CD4-positive, alpha-beta T cell (primary cell): ENCODE measurements around the gene DUSP18. TPM values are rescaled to one million over a fixed set of nuclear protein-coding genes. Genes with fewer than 3 reads are reported as not detected.

Experiments used
- ATAC-seq: fragments of 200-7000 bp; cut with Tn5 transposase; one replicate; pipeline ENCODE4 v1.10.0; 2022; ENCODE audit warnings: mild to moderate bottlenecking; ENCODE audit not compliant: poor library complexity
- CTCF ChIA-PET: fragments of 350-600 bp; sonication (Branson Sonifier 250); formaldehyde crosslinking; loops from one replicate; lab custom pipeline; 2021; ENCODE audit warnings: antibody characterized with exemption, inconsistent platforms; lab: Charles Lee
- POLR2A ChIA-PET: fragments of 350-600 bp; sonication (Branson Sonifier 250); formaldehyde crosslinking; loops from one replicate; lab custom pipeline; 2021; ENCODE audit warnings: antibody characterized with exemption, inconsistent platforms; lab: Charles Lee
- DNase-seq, 14 experiments: peaks; one replicate each; pipeline ENCODE4 v3.0.0-alpha.2; 2013 to 2020; ENCODE audit warnings: mixed read lengths in 2 of 14
- H3K27ac ChIP-seq, 2 donors: one replicate each; pipeline versions ENCODE4 v1.5.1 to v1.7.0; 2013; ENCODE audit warnings: low read length in 2 of 2, low read depth in 1 of 2, mild to moderate bottlenecking in 1 of 2
- H3K27me3 ChIP-seq, 2 experiments: 1 replicate in 1 of 2; 2 replicates in 1 of 2; pipeline versions ENCODE4 v1.6.1 to v1.7.0; 2013; ENCODE audit warnings: low read length in 2 of 2, control low read depth in 1 of 2, mild to moderate bottlenecking in 1 of 2, moderate library complexity in 1 of 2; ENCODE audit not compliant: insufficient read depth in 2 of 2, control insufficient read depth in 1 of 2
- H3K36me3 ChIP-seq: one replicate; pipeline ENCODE4 v1.6.1; 2013; ENCODE audit warnings: low read length, control low read depth; ENCODE audit not compliant: insufficient read depth
- H3K4me1 ChIP-seq: one replicate; pipeline ENCODE4 v1.6.1; 2013; ENCODE audit warnings: low read length, control low read depth; ENCODE audit not compliant: insufficient read depth
- H3K4me3 ChIP-seq: one replicate; pipeline ENCODE4 v1.5.1; 2013; ENCODE audit warnings: mild to moderate bottlenecking, low read length, moderate library complexity
- H3K9me3 ChIP-seq, 2 experiments: 1 replicate in 1 of 2; 2 replicates in 1 of 2; pipeline versions ENCODE4 v1.6.1 to v1.7.0; 2013; ENCODE audit warnings: low read length in 2 of 2, mild to moderate bottlenecking in 2 of 2, control low read depth in 1 of 2, moderate library complexity in 1 of 2; ENCODE audit not compliant: control insufficient read depth in 1 of 2, insufficient read depth in 1 of 2
- H3K27ac Mint-ChIP-seq: one replicate; pipeline ENCODE4 v1.8.0; 2020; ENCODE audit warnings: mixed read lengths
- H3K27me3 Mint-ChIP-seq: one replicate; pipeline ENCODE4 v1.8.0; 2021; ENCODE audit warnings: mixed read lengths
- H3K36me3 Mint-ChIP-seq: one replicate; pipeline ENCODE4 v1.8.0; 2021; ENCODE audit warnings: low read depth, mixed read lengths
- H3K4me1 Mint-ChIP-seq: one replicate; pipeline ENCODE4 v1.8.0; 2021; ENCODE audit warnings: low read depth, mixed read lengths
- H3K4me3 Mint-ChIP-seq: one replicate; pipeline ENCODE4 v1.8.0; 2020; ENCODE audit warnings: mild to moderate bottlenecking, mixed read lengths
- H3K9me3 Mint-ChIP-seq: one replicate; pipeline ENCODE4 v1.8.0; 2020; ENCODE audit warnings: mixed read lengths
- intact Hi-C, 2 experiments: fragments of 100-400 bp; cut with DNase I in 1 of 2; cut with micrococcal nuclease in 1 of 2; formaldehyde crosslinking; loops; one replicate each; pipeline versions ENCODE4 v1.15.1 to v1.9.0; 2023 to 2025; cut with DNase I, micrococcal nuclease
- total RNA-seq, 174 experiments: library from RNA in 2 of 174; stranded (reverse) in 2 of 174; gene quantifications; one replicate each; pipeline ENCODE4 v1.2.3 and lab custom pipeline; 2021 to 2026
- TF ChIP-seq, protein P1 (sequence below): fragments of 200-600 bp; IDR thresholded peaks from one replicate; pipeline ENCODE4 v1.8.0; 2022; ENCODE audit warnings: antibody characterized with exemption, mild to moderate bottlenecking

The DUSP18 gene
- total RNA-seq, 2 experiments from 2014 or later, result 5.7 to 6.2 TPM

DNA sequence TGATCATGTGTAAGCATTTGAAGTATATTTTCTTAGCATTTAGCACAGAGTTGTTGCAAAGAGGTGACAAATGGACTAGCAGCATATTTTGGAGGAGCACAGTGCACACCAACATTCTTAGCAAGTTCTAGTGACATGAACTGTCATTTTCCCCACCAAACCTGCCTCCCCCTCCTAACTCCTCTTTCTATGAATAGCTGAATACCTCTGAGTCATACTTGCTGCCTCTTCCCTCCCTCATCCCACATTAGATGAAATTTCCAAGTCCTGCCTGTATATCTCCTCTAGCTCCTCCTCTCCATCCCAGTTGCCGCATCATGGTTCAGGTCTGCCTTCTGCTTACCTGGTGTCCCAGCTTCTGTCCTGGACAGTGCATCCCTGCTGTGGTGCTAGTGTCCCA is 34.2 kb upstream of the DUSP18 start:
- Mint-ChIP-seq H3K36me3 (no peaks in the 10 kb centered on the region), H3K4me1 (no peaks in the 10 kb centered on the region), H3K27ac (no peak overlapping the region), H3K27me3 (peaks cover 5% of the 10 kb centered on the region), H3K4me3 (no peak overlapping the region), H3K9me3 (no peaks in the 10 kb centered on the region)
- no peaks in the 10 kb centered on the region for H3K27me3 ChIP-seq
- TF ChIP-seq, protein P1, sequence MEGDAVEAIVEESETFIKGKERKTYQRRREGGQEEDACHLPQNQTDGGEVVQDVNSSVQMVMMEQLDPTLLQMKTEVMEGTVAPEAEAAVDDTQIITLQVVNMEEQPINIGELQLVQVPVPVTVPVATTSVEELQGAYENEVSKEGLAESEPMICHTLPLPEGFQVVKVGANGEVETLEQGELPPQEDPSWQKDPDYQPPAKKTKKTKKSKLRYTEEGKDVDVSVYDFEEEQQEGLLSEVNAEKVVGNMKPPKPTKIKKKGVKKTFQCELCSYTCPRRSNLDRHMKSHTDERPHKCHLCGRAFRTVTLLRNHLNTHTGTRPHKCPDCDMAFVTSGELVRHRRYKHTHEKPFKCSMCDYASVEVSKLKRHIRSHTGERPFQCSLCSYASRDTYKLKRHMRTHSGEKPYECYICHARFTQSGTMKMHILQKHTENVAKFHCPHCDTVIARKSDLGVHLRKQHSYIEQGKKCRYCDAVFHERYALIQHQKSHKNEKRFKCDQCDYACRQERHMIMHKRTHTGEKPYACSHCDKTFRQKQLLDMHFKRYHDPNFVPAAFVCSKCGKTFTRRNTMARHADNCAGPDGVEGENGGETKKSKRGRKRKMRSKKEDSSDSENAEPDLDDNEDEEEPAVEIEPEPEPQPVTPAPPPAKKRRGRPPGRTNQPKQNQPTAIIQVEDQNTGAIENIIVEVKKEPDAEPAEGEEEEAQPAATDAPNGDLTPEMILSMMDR, result no peak
- H3K27ac ChIP-seq, result no peak overlapping the region
- DNase-seq, result no peak
- no peaks in the 10 kb centered on the region for H3K4me1 ChIP-seq
- ChIA-PET POLR2A (no interaction called here), CTCF (no interaction called here)
- H3K9me3 ChIP-seq, result no peaks in the 10 kb centered on the region
- no peak overlapping the region for H3K4me3 ChIP-seq
- no peak for ATAC-seq
- intact Hi-C loops, result no loop called here
- H3K36me3 ChIP-seq, result no peaks in the 10 kb centered on the region

DNA sequence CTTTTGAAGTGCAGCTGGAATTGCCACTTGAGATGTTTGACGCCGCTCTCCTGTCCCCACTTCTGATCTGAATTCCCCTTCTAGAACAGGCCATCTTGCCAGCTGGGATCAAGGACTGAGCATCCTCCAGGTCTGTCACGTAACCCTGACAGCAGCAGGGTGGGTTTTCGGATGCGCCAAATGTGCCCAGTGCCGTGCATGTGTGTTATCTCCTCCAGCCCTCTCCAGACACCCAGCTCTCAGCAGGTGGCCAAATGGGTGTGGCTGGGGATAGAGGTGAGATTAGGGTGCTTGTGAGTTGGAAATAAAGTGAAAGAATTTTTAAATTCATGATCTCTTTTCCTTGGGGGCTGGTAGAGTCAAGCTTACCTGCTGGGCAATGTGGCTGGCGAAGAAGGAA is 30.3 kb upstream of the DUSP18 start:
- Mint-ChIP-seq H3K27me3 (peaks cover 22% of the 10 kb centered on the region), H3K4me1 (peaks cover 14% of the 10 kb centered on the region), H3K27ac (no peak overlapping the region), H3K4me3 (peak overlapping the region; percentile 68), H3K36me3 (no peaks in the 10 kb centered on the region), H3K9me3 (no peaks in the 10 kb centered on the region)
- H3K27ac ChIP-seq, result no peak overlapping the region
- H3K4me3 ChIP-seq, result no peak overlapping the region
- CTCF ChIA-PET, result no interaction called here
- POLR2A ChIA-PET, result interaction anchor here (0.5 kb wide), 1 partner anchor 8 kb away, joined by 4 read pairs; no protein-coding TSS in a partner anchor
- TF ChIP-seq, protein P1, result no peak
- H3K9me3 ChIP-seq, result no peaks in the 10 kb centered on the region
- H3K36me3 ChIP-seq, result no peaks in the 10 kb centered on the region
- DNase-seq (no peak), ATAC-seq (no peak)
- intact Hi-C loops, result loop anchor here in 1 of 2 experiments (10.0 kb wide), 1 partner anchor 63 kb away; the partner anchor contains the start of gene SLC35E4
- H3K4me1 ChIP-seq, result peaks cover 17% of the 10 kb centered on the region
- H3K27me3 ChIP-seq, result no peaks in the 10 kb centered on the region

DNA sequence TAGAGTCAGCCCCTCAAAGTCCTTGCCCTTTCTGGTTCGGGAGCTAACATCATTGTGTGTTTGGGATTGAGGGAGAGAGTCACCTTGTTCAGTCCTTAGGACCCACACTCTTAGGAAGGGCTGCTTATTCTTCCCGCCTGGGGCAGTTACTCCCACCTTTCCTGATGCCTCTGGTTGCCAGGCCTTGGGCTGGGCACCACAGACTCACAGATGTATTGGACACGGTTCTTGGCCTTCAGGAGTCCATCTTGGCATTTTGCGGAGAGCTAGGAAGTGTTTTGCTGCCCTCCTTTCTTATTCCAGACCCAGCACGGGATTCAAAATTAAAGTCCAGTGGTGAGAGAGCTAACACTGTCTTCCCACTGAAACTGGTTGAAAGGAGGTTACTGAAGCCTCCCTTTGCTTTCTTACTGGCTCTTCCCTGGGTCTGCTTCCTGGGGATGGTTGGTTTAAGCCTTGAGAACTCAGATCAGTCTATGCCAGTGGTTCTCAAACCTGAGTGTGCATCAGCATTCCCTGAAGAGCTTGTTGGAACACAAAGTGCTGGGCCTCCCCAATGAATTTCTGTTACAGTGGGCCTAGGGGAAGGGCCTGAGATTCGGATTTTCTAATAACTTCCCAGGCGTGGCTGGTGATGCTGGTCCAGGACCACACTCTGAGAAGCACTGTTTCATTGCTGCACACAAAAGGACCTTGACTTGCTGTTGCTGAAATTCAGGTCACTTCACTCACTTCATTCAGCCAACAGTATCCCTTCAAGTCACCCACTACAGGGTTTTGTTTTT is 28.4 kb upstream of the DUSP18 start:
- H3K27ac Mint-ChIP-seq, result no peak overlapping the region
- H3K9me3 Mint-ChIP-seq, result no peaks in the 10 kb centered on the region
- H3K4me1 Mint-ChIP-seq, result peaks cover 14% of the 10 kb centered on the region
- Histone ChIP-seq H3K9me3 (no peaks in the 10 kb centered on the region), H3K27me3 (no peaks in the 10 kb centered on the region), H3K4me1 (peaks cover 17% of the 10 kb centered on the region), H3K27ac (no peak overlapping the region), H3K4me3 (no peak overlapping the region), H3K36me3 (no peaks in the 10 kb centered on the region)
- TF ChIP-seq, protein P1, result no peak
- intact Hi-C loops, result loop anchor here in 1 of 2 experiments (10.0 kb wide), 1 partner anchor 61 kb away; the partner anchor contains the start of gene SLC35E4
- CTCF ChIA-PET, result no interaction called here
- ATAC-seq, result no peak
- POLR2A ChIA-PET, result no interaction called here
- H3K36me3 Mint-ChIP-seq, result no peaks in the 10 kb centered on the region
- DNase-seq, result no peak
- peaks cover 24% of the 10 kb centered on the region for H3K27me3 Mint-ChIP-seq
- peak overlapping the region; percentile 80 for H3K4me3 Mint-ChIP-seq
